Neuronal stem cell (in vitro differentiated cells): Measurements from ENCODE around the gene HMGA1. TPM values are rescaled to one million over a fixed set of nuclear protein-coding genes. Genes with fewer than 3 reads are reported as not detected.

Source experiments
- DNase-seq: peaks from one replicate; pipeline ENCODE4 v3.0.0-alpha.2; 2013; ENCODE audit warnings: low spot score
- H2AFZ ChIP-seq: one replicate; pipeline ENCODE4 v1.6.1; 2013; ENCODE audit warnings: mild to moderate bottlenecking, low read length, inconsistent platforms
- H2AK5ac ChIP-seq: 2 replicates; pipeline ENCODE4 v1.6.1; 2013; ENCODE audit warnings: low read depth, mild to moderate bottlenecking, inconsistent platforms, low read length, moderate library complexity, mixed read lengths
- H2BK120ac ChIP-seq: 2 replicates; pipeline ENCODE4 v1.6.1; 2013; ENCODE audit warnings: low read depth, mild to moderate bottlenecking, inconsistent platforms, low read length, moderate library complexity, mixed read lengths
- H2BK12ac ChIP-seq: one replicate; pipeline ENCODE4 v1.6.1; 2013; ENCODE audit warnings: low read length, inconsistent platforms
- H2BK15ac ChIP-seq: 2 replicates; pipeline ENCODE4 v1.6.1; 2013; ENCODE audit warnings: mild to moderate bottlenecking, low read length, inconsistent platforms, mixed read lengths
- H2BK5ac ChIP-seq: one replicate; pipeline ENCODE4 v1.6.1; 2013; ENCODE audit warnings: inconsistent platforms, mild to moderate bottlenecking, low read length, moderate library complexity
- H3K14ac ChIP-seq: one replicate; pipeline ENCODE4 v1.6.1; 2013; ENCODE audit warnings: low read length, inconsistent platforms
- H3K18ac ChIP-seq: 2 replicates; pipeline ENCODE4 v1.6.1; 2013; ENCODE audit warnings: low read length, inconsistent platforms
- H3K23ac ChIP-seq: 2 replicates; pipeline ENCODE4 v1.6.1; 2013; ENCODE audit warnings: low read depth, mild to moderate bottlenecking, mixed read lengths, low read length, inconsistent platforms; ENCODE audit not compliant: poor library complexity
- H3K27ac ChIP-seq: replicated peaks from 3 replicates; pipeline ENCODE4 v1.5.1; 2013; ENCODE audit warnings: low read length, inconsistent platforms
- H3K27me3 ChIP-seq, 3 experiments: 2 replicates each; pipeline ENCODE4 v1.6.1; 2013; ENCODE audit warnings: low read length in 3 of 3, mild to moderate bottlenecking in 2 of 3, inconsistent platforms in 1 of 3, low read depth in 1 of 3, mixed read lengths in 1 of 3, moderate library complexity in 1 of 3; ENCODE audit not compliant: control insufficient read depth in 3 of 3, insufficient read depth in 3 of 3
- H3K36me3 ChIP-seq, 2 donors: replicated peaks in 1 of 2; 2 replicates each; pipeline ENCODE4 v1.6.1; 2013; ENCODE audit warnings: low read length in 2 of 2; ENCODE audit not compliant: control insufficient read depth in 2 of 2, insufficient read depth in 2 of 2
- H3K4ac ChIP-seq: 2 replicates; pipeline ENCODE4 v1.6.1; 2013; ENCODE audit warnings: inconsistent platforms, mild to moderate bottlenecking, low read length, moderate library complexity
- H3K4me1 ChIP-seq, 2 donors: 1 replicate in 1 of 2; 2 replicates in 1 of 2; pipeline ENCODE4 v1.6.1; 2013; ENCODE audit warnings: low read length in 2 of 2, low read depth in 1 of 2; ENCODE audit not compliant: control insufficient read depth in 2 of 2, insufficient read depth in 1 of 2
- H3K4me2 ChIP-seq: one replicate; pipeline ENCODE4 v1.6.1; 2013; ENCODE audit warnings: mild to moderate bottlenecking, low read length, inconsistent platforms; ENCODE audit not compliant: insufficient read depth, poor library complexity, severe bottlenecking
- H3K4me3 ChIP-seq, 2 donors: 2 replicates each; pipeline ENCODE4 v1.5.1; 2013; ENCODE audit warnings: low read length in 2 of 2, mild to moderate bottlenecking in 2 of 2, inconsistent platforms in 1 of 2, moderate library complexity in 1 of 2
- H3K79me1 ChIP-seq: one replicate; pipeline ENCODE4 v1.6.1; 2013; ENCODE audit warnings: low read depth, mild to moderate bottlenecking, inconsistent platforms, low read length, moderate library complexity
- H3K9ac ChIP-seq: one replicate; pipeline ENCODE4 v1.6.1; 2013; ENCODE audit warnings: mild to moderate bottlenecking, low read depth, low read length, inconsistent platforms; ENCODE audit not compliant: poor library complexity
- H3K9me3 ChIP-seq, 2 donors: replicated peaks in 1 of 2; 2 replicates each; pipeline versions ENCODE3 to v1.6.1; 2013; ENCODE audit warnings: low read length in 2 of 2, mild to moderate bottlenecking in 2 of 2, inconsistent platforms in 1 of 2, low read depth in 1 of 2, mixed read lengths in 1 of 2, moderate library complexity in 1 of 2; ENCODE audit not compliant: control insufficient read depth in 2 of 2, insufficient read depth in 1 of 2
- H4K8ac ChIP-seq: one replicate; pipeline ENCODE4 v1.6.1; 2013; ENCODE audit warnings: low read depth, mild to moderate bottlenecking, inconsistent platforms, low read length, moderate library complexity
- H4K91ac ChIP-seq: one replicate; pipeline ENCODE4 v1.6.1; 2013; ENCODE audit warnings: low read length, low read depth, mild to moderate bottlenecking, inconsistent platforms; ENCODE audit not compliant: poor library complexity
- WGBS, 2 donors: extraction: QIAGEN DNeasy Blood & Tissue Kit; methylation state at CpG; one replicate each; pipeline ENCODE4 v1.1.7; 2013; ENCODE audit warnings: missing lambda C conversion rate in 2 of 2, mixed read lengths in 1 of 2; ENCODE audit not compliant: insufficient read length in 2 of 2, insufficient replicate concordance in 1 of 2; ENCODE audit errors: extremely low coverage in 2 of 2; 5-methylcytosine and 5-hydroxymethylcytosine counted together
- polyA plus RNA-seq, 2 experiments: library from polyadenylated mRNA; stranded (reverse); fragments of 200-250 nt; gene quantifications; one replicate each; pipeline ENCODE4 v1.2.3, GENCODE V29; 2013

HMGA1 gene, protein sequence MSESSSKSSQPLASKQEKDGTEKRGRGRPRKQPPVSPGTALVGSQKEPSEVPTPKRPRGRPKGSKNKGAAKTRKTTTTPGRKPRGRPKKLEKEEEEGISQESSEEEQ
- polyA plus RNA-seq (2013, experiment 1 of 2), result 2,319 TPM
- polyA plus RNA-seq (2013, experiment 2 of 2), result 2,280 TPM

- Histone ChIP-seq H3K4ac (peak within 1 kb of the TSS; percentile 84), H3K14ac (peak within 1 kb of the TSS; percentile 72), H3K4me1 (peaks cover 2 to 19% of the 10 kb centered on the region in 2 donors), H2BK12ac (no peak within 1 kb of the TSS), H3K4me2 (peak within 1 kb of the TSS; percentile 72), H3K27me3 (no peaks in the 10 kb centered on the region), H3K4me3 (peak within 1 kb of the TSS; percentile 85 to 91), H3K18ac (peak within 1 kb of the TSS; percentile 98), H2AK5ac (peak within 1 kb of the TSS; percentile 88), H3K23ac (peak within 1 kb of the TSS; percentile 100), H3K27ac (peak within 1 kb of the TSS; percentile 94), H3K9me3 (no peaks in the 10 kb centered on the region), H4K8ac (no peak within 1 kb of the TSS), H3K9ac (peak within 1 kb of the TSS; percentile 100), H2BK5ac (peak within 1 kb of the TSS; percentile 66), H3K36me3 (peaks cover 11 to 30% of the 10 kb centered on the region in 2 donors), H2BK120ac (peak within 1 kb of the TSS; percentile 14), H2BK15ac (no peak within 1 kb of the TSS), H2AFZ (peak within 1 kb of the TSS; percentile 92), H4K91ac (no peak within 1 kb of the TSS), H3K79me1 (peaks cover 5% of the 10 kb centered on the region)
- DNase-seq, result peak; percentile 91
- no CpG with 5 or more reads among the region's 91 CpGs for WGBS, 2 donors
Observed at GRCh38 chr6:34236443-34237315, at the start of gene HMGA1. TSS of gene HMGA1 (plus strand) at chr6:34236873. CDS start at chr6:34240781, 3,908 bp downstream.

GRCh38 chr6:34189806-34190503, 46.7 kb upstream of the HMGA1 start:
- Histone ChIP-seq H2BK12ac (no peak overlapping the region), H2BK15ac (no peak overlapping the region), H3K27me3 (peaks cover 0 to 2% (median 0%) of the 10 kb centered on the region in 3 experiments), H3K4me2 (no peak overlapping the region), H3K18ac (no peak overlapping the region), H3K4me3 (no peak overlapping the region), H3K36me3 (no peaks in the 10 kb centered on the region), H3K14ac (no peak overlapping the region), H3K4ac (no peak overlapping the region), H2AFZ (no peak overlapping the region), H2AK5ac (peak overlapping the region; percentile 79), H4K8ac (no peak overlapping the region), H3K27ac (no peak overlapping the region), H3K23ac (no peak overlapping the region), H2BK5ac (no peak overlapping the region), H3K9me3 (no peaks in the 10 kb centered on the region), H3K79me1 (no peaks in the 10 kb centered on the region), H2BK120ac (no peak overlapping the region), H3K9ac (no peak overlapping the region), H4K91ac (no peak overlapping the region), H3K4me1 (no peaks in the 10 kb centered on the region)
- WGBS, 2 donors, result no CpG with 5 or more reads among the region's 12 CpGs
- DNase-seq, result no peak

DNA sequence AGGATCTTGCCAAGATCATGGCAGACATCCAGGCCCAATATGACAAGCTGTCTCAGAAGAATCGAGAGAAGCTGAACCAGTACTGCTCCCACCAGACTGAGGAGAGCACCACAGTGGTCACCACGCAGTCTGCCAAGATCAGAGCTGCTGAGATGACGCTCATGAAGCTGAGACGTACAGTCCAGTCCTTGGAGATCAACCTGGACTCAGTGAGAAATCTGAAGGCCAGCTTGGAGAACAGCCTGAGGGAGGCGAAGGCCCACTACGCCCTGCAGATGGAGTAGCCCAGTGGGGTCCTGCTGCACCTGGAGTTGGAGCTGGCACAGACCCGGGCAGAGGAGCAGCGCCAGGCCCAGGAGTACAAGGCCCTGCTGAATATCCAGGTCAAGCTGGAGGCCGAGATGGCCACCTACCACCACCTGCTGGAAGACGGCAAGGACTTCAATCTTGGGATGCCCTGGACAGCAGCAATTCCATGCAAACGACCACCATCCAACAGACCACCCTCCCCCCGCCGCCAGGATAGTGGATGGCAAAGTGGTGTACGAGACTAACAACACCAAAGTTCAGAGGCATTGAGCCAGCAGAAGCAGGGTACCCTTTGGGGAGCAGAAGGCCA, 46.1 kb upstream of the HMGA1 start:
- Histone ChIP-seq H2BK5ac (no peak overlapping the region), H3K79me1 (no peaks in the 10 kb centered on the region), H3K9me3 (no peaks in the 10 kb centered on the region), H3K4ac (no peak overlapping the region), H3K4me3 (no peak overlapping the region), H4K91ac (no peak overlapping the region), H2AFZ (no peak overlapping the region), H2BK12ac (no peak overlapping the region), H3K9ac (no peak overlapping the region), H3K27ac (no peak overlapping the region), H3K4me1 (no peaks in the 10 kb centered on the region), H3K4me2 (no peak overlapping the region), H3K18ac (peak overlapping the region; percentile 7), H3K23ac (no peak overlapping the region), H2BK120ac (no peak overlapping the region), H3K27me3 (peaks cover 0 to 3% (median 2%) of the 10 kb centered on the region in 3 experiments), H2BK15ac (no peak overlapping the region), H3K36me3 (no peaks in the 10 kb centered on the region), H2AK5ac (peak overlapping the region; percentile 5), H4K8ac (no peak overlapping the region), H3K14ac (no peak overlapping the region)
- WGBS, 2 donors, result no CpG with 5 or more reads among the region's 14 CpGs
- DNase-seq, result no peak
